Muscle layer of colon (tissue), 2 donors: ENCODE data around the gene HHIP.
"Not testable (repeated sequence)": the region's sequence is repeated elsewhere in the genome, so short reads cannot be mapped to it uniquely, and the experiment has no call there.

Source experiments
- H3K27ac ChIP-seq: one replicate; pipeline ENCODE4 v1.7.0; 2013; ENCODE audit warnings: low read depth, mild to moderate bottlenecking, low read length, moderate library complexity
- H3K27me3 ChIP-seq, 2 donors: one replicate each; pipeline ENCODE4 v1.7.0; 2013; ENCODE audit warnings: low read length in 2 of 2, mild to moderate bottlenecking in 2 of 2; ENCODE audit not compliant: insufficient read depth in 2 of 2, control insufficient read depth in 1 of 2
- H3K36me3 ChIP-seq: one replicate; pipeline ENCODE4 v1.7.0; 2013; ENCODE audit warnings: mild to moderate bottlenecking, low read length; ENCODE audit not compliant: insufficient read depth
- H3K4me1 ChIP-seq: one replicate; pipeline ENCODE4 v1.7.0; 2013; ENCODE audit warnings: mild to moderate bottlenecking, low read length; ENCODE audit not compliant: insufficient read depth
- H3K4me3 ChIP-seq, 2 donors: one replicate each; pipeline ENCODE4 v1.7.0; 2013; ENCODE audit warnings: low read length in 2 of 2, low read depth in 1 of 2, mild to moderate bottlenecking in 1 of 2, moderate library complexity in 1 of 2
- H3K9ac ChIP-seq: one replicate; pipeline ENCODE4 v1.7.0; 2013; ENCODE audit warnings: low read length
- H3K9me3 ChIP-seq: one replicate; pipeline ENCODE4 v1.7.0; 2013; ENCODE audit warnings: mild to moderate bottlenecking, low read length
- donor health status: abdominal sarcoma.
- donor health status: Adenocarcinoma of cecum.

HHIP gene

DNA sequence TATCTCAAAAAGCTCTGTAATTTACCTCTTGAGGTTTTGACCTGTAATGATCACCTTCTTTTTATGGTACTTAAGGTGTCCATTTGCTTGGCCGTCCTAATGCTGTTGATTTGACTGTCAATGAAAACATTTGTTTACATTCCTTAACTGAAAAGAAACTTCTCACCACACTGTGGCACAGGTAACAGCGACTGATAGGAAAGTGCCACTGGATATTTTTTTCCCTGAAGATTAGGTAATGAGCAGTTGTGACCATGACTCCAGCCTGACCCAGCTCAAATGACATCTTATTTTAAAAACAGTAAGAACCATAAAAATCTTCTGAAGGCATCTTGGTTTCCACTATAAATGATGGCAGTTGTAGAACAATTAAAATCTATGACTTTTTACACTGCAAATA, 87.6 kb downstream of the HHIP start:
- H3K4me1 ChIP-seq, result no peaks in the 10 kb centered on the region
- no peak overlapping the region for H3K9ac ChIP-seq
- no peak overlapping the region for H3K27ac ChIP-seq
- no peaks in the 10 kb centered on the region for H3K36me3 ChIP-seq
- no peak overlapping the region for H3K4me3 ChIP-seq
- H3K9me3 ChIP-seq, result no peaks in the 10 kb centered on the region
- H3K27me3 ChIP-seq, result no peaks in the 10 kb centered on the region

DNA sequence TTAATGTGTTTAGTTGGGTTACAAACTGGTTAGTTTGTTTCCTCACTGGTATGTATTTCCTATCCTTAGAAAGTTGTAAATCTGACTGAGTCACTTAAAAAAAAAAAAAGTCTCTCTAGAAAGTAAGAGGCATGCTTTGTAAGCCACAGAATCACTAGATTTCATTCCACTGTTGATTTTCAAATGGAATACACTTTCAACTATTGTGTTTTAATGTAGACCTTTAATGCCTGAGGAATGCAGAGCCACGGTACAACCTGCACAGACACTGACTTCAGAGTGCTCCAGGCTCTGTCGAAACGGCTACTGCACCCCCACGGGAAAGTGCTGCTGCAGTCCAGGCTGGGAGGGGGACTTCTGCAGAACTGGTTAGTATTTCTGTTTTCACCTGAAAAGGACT, 88.6 kb downstream of the HHIP start:
- Histone ChIP-seq H3K4me3 (no peak overlapping the region), H3K36me3 (no peaks in the 10 kb centered on the region), H3K27me3 (no peaks in the 10 kb centered on the region), H3K27ac (no peak overlapping the region), H3K4me1 (no peaks in the 10 kb centered on the region), H3K9ac (no peak overlapping the region), H3K9me3 (no peaks in the 10 kb centered on the region)

DNA sequence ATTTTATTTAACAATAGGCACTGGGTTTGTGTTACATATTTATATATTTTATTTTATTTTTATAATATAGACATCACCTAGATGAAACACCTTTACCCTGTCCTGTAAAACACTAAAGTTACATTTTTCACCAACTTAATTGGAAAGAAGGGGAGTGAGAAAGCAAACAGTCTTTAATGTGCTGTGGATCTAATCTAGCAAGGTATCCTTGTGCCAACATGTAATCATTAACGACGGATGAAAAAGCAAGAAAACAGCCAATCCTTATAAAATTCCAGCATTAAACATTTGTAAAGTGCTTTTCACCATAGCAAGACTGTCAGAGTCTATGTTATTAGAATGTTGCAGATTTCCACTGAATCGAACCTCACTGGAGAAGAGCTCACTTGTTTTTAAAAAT, 92.7 kb downstream of the HHIP start:
- Histone ChIP-seq H3K36me3 (no peaks in the 10 kb centered on the region), H3K4me1 (no peaks in the 10 kb centered on the region), H3K4me3 (no peak overlapping the region), H3K27me3 (no peaks in the 10 kb centered on the region), H3K27ac (no peak overlapping the region), H3K9me3 (no peaks in the 10 kb centered on the region), H3K9ac (no peak overlapping the region)

DNA sequence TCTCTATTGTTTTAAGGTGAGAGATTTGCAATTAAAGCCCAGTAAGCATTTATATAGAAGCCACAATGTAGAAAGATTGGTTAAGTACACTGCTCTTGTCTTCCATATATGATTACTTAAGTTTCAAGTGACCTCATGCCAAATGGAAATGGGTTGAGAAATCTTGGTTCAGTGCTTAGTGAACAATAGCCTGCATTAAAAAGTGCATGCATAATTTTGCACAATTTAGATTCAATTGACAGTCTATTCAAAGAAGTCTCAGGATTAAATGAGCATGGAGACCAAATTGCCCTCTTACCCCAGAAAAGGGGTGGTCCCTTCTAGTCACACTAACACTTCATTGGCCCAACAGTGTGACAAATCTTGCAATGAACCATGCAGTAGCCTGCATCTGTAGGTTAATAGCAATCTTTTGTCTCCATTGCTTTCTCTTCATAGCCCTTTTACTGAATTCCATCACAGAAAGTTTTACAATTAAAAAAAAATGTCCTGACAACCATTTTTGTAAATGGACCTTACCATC, 93.6 kb downstream of the HHIP start:
- no peak overlapping the region for H3K4me3 ChIP-seq
- H3K9ac ChIP-seq, result no peak overlapping the region
- H3K27me3 ChIP-seq, result no peaks in the 10 kb centered on the region
- no peaks in the 10 kb centered on the region for H3K4me1 ChIP-seq
- H3K36me3 ChIP-seq, result no peaks in the 10 kb centered on the region
- H3K27ac ChIP-seq, result no peak overlapping the region
- no peaks in the 10 kb centered on the region for H3K9me3 ChIP-seq

DNA sequence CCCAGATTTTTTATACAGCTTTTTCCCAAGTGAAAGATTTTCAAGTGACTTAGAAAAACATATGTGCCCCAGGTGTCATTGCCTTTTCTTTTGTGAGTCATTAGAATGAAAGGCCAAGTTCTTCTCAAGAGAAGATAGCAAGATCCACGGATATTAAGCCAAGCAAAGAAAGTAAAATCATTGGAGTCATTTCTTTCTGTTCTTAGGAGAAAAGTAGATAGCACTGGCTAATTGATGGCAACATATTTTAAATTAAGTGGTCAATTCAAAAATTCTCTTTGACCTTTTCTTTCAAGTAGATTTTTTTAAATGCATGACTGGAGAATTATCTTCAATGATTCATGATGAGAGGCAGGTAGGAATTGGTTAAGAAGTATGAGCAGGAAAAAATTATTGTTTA, 94.4 kb downstream of the HHIP start:
- Histone ChIP-seq H3K4me1 (no peaks in the 10 kb centered on the region), H3K4me3 (no peak overlapping the region), H3K27ac (no peak overlapping the region), H3K9me3 (no peaks in the 10 kb centered on the region), H3K9ac (no peak overlapping the region), H3K36me3 (no peaks in the 10 kb centered on the region), H3K27me3 (no peaks in the 10 kb centered on the region)

DNA sequence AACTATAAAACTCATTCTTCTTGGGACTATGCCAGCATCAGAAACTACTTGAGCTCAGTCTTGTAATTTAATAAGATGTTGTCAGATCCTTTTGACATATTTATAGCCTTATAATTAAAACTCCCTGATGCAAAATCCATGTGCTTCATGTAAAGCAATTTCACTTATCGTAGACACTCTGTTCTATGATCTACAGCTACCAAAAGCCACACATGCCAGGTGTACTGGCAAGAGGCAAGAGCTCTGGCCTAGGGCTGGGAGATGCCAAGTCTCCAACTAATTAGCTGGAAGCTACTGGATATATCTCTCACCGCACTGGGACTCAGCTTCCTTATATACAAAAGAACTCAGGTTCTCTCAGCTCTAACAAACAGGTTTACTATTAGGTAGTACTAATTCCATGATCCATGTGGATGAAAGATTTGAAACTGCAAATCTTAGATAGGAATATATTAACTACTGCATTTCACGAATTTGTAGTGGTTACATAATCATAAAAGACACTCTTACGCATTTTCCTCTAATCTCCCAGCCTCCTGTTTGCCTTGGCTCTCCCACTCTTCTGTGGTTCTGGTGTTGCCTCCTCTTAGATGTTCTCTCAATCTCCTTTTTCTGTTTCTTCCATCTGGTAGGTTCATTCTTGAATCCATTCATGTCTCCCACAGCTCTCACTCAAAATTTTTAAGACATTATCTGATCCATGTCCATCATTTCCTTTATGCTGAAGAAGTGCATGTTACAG, 103.0 kb downstream of the HHIP start:
- Histone ChIP-seq H3K4me1 (no peaks in the 10 kb centered on the region), H3K36me3 (no peaks in the 10 kb centered on the region), H3K27me3 (no peaks in the 10 kb centered on the region), H3K27ac (no peak overlapping the region), H3K9me3 (no peaks in the 10 kb centered on the region), H3K4me3 (no peak overlapping the region), H3K9ac (no peak overlapping the region)

DNA sequence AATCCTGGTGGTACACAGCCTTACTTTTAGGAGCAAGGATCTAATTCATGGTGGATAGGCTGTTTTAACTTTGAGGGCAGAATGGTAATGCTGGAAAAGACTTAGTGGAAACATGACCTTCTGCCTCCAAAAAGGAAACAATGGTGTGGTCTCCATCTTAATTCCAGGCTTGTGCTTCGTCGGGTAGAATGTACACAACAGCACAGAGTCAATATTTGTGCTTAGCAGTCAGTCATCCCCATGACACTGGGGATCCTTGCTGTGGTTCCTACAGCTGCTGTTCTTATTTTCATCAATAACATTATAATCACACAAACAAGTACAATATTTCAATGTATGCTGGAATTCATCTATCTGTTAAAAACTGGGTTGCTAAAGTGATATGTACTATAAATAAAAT, 104.4 kb downstream of the HHIP start:
- Histone ChIP-seq H3K27ac (no peak overlapping the region), H3K9me3 (no peaks in the 10 kb centered on the region), H3K9ac (no peak overlapping the region), H3K4me1 (no peaks in the 10 kb centered on the region), H3K36me3 (no peaks in the 10 kb centered on the region), H3K4me3 (no peak overlapping the region), H3K27me3 (no peaks in the 10 kb centered on the region)

DNA sequence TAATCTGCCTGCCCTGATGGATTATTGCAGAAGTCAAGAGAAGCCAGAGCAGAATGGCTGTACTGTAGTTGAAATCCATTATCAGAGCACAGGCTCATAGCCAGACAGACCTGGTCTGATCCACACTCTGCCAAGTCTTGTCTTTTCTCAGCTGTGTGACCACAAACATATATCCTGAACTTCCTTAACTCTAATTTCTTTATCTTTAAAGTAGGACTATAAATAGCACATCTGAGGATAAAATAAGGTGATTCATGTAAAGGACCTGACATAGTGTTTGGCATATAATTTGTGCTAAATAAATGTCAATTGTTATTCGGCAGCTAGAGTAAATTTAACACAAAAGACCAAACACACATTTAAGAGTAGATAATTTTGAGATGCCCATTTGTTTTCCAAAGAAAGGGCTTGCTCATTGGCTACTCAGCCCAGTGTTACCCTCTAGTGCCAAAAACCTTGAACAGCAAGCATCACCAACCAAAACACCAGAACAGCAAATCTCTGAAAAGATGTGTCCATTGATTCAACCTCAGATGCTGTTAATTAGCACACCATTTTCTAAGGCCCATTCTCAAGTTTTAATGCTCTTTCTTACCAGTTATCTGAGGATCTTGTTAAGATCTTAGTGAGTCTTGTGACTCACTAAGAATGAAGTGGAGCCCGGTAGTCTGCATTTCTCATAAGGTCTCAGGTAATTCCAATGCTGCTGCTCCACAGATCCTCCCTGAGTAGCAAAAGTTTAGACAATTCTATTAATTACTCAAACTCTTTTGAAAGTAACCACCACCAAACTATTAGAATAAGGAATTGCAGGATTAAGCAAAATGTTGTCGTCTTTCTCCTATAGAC, 108.8 kb downstream of the HHIP start:
- no peaks in the 10 kb centered on the region for H3K27me3 ChIP-seq
- no peaks in the 10 kb centered on the region for H3K4me1 ChIP-seq
- no peaks in the 10 kb centered on the region for H3K9me3 ChIP-seq
- no peaks in the 10 kb centered on the region for H3K36me3 ChIP-seq
- no peak overlapping the region for H3K9ac ChIP-seq
- H3K27ac ChIP-seq, result no peak overlapping the region
- H3K4me3 ChIP-seq, result no peak overlapping the region

DNA sequence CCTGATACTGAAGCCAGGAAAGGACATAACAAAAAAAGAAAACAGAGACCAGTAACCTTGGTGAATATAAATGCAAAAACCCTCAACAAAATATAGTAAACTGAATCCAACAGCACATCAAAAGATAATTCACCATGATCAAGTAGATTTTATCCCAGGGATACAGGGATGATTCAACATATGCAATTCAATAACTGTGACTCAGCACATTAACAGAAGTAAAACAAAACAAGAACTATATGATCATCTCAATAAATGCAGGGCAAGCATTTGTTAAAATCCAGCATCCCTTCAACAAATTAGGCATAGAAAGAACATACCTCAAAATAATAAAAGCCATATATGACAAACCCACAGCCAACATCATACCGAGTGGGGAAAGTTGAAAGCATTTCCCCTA, 112.0 kb downstream of the HHIP start:
- H3K9ac ChIP-seq, result no peak overlapping the region
- no peak overlapping the region for H3K4me3 ChIP-seq
- H3K36me3 ChIP-seq, result no peaks in the 10 kb centered on the region
- no peak overlapping the region for H3K27ac ChIP-seq
- no peaks in the 10 kb centered on the region for H3K9me3 ChIP-seq
- H3K4me1 ChIP-seq, result no peaks in the 10 kb centered on the region
- no peaks in the 10 kb centered on the region for H3K27me3 ChIP-seq

DNA sequence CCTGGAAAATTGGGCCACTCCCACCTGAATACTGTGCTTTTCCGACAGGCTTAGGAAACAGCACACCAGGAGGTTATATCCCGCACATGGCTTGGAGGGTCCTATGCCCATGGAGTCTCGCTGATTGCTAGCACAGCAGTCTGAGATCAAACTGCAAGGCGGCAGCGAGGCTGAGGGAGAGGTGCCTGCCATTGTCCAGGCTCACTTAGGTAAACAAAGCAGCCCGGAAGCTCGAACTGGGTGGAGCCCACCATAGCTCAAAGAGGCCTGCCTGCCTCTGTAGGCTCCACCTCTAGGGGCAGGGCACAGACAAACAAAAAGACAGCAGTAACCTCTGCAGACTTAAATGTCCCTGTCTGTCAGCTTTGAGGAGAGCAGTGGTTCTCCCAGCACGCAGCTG, 122.9 kb downstream of the HHIP start:
- not testable (repeated sequence) for H3K4me1 ChIP-seq, H3K27ac ChIP-seq, H3K9me3 ChIP-seq

DNA sequence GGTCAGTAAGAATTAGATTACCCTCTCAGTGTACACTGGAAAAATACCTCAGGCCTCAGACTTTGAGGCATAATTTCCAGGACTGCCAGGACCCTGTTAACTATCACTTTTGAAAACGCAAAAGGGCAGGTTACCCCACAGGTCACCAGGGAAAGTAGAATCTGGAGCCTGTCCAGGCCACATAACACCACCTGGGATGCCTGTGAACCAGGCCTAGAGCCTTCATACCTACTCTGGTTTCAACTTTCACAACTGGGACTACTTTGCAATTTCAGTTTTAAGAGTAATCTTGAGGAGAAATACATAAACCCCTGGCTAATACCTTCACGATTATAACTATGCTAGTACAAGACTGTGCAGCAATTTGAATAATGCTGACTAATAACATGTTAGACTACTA, 132.4 kb downstream of the HHIP start:
- no peak overlapping the region for H3K27ac ChIP-seq
- H3K36me3 ChIP-seq, result no peaks in the 10 kb centered on the region
- no peaks in the 10 kb centered on the region for H3K27me3 ChIP-seq
- H3K9me3 ChIP-seq, result no peaks in the 10 kb centered on the region
- no peak overlapping the region for H3K4me3 ChIP-seq
- H3K4me1 ChIP-seq, result no peaks in the 10 kb centered on the region
- no peak overlapping the region for H3K9ac ChIP-seq

More for the DNA sequence above, 122.9 kb downstream of the HHIP start:
- H3K4me3 ChIP-seq, H3K36me3 ChIP-seq, H3K9ac ChIP-seq, H3K27me3 ChIP-seq: not testable (repeated sequence)
